Activated T-cell treated with anti-CD3 and anti-CD28 coated beads, Interleukin-2, amount 50 U/mL, for 1 hour (primary cell): ENCODE measurements around the gene PSRC1.

ENCODE experiments used
- DNase-seq: peaks from one replicate; pipeline ENCODE4 v3.0.0-alpha.2; 2020

The PSRC1 gene

DNA sequence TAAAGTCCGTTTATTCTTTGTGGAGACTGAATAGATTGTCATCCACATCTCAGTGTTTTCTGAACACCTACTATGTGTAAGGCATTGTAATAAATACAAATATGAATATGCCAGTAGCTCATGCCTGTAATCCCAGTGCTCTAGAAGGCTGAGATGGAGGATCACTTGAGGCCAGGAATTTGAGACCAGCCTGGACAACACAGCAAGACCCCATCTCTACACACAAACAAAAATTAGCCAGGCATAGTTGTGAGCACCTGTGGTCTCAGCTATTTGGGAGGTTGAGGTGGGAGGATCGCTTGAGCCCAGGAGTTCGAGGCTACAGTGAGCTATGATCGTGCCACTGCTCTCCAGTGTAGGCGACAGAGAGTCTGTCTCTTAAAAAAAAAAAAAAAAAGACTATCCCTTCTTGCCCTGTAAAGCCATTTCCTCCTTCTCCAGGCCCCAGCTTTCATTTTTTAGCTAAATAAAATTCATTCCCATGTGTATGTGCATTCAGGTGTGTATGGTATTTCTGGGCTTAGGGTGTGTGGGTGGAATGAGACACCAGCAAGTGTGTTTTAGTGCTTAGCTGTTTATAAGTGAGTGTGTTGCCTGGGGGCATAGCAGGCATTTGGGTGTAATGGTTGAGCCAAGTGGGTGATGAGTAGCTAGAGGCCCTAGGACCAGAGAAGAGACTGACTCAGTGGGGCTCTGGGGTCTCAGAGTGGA, 25.8 kb downstream of the PSRC1 start:
- no peak for DNase-seq

DNA sequence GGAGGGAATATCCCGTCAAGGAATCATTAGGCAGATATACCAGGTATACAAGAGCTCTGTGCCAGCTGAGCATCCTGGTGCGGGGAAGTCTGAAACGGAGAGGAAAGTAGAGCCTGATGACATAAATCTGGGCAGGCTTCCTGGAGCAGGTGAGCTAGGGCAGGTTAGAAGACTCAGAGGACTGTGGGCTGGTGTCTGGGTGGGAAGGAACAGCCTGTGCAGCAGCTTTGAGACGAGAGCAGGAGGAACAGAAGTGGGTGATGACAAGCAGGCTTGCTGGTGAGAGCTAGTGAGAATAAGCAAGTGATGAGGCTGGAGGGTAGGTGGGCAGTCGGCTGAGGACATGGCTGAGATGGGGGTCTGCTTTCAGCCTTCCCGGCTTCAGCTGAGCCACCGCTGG, 26.9 kb downstream of the PSRC1 start:
- no peak for DNase-seq

DNA sequence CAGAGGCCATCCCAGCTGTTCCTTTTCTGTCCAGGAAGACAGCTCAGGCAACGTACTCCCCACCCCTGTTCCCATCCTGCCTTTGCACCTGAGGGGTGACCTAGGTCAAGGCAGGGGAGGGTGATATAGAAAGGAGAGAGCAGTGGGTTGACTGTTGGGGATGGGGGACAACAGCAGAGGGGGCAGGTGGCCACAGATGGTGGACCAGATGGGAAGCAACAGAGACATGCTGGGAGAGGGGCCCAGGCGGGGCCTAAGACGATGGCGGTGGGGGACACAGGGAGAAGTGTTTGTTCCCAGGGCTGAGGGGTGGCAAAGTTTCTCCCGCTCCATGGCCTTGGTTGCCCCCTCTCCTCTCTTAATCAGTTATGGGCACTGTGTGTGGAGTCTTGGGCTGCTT, 27.3 kb downstream of the PSRC1 start:
- no peak for DNase-seq

DNA sequence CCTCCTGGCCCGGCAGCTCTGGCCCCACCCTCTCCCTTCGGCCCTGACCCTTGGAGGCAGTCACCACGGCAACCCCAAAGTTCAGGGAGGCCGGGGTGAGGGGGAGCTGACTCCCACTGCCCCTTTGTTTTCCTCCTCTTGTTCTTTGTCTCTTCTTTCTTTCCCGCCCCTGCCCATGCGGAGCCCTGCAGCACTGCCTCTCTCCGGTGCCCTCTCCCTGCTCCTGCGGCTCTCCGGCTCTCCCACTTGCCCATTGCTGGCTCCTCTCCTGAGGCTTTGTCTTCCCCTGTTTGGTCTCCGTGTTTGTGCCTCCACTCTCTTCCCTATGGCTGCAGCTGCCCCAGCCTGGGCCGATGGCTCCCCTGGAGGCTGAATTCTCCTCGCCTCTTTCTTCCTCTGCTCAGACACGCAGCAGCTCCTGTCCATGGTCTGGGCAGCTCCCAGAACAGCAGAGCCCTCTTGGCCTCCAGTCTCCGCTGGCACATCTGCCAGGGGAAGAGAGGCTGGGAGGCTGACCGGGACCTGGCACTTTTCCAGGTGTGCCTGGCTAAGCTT, 27.8 kb downstream of the PSRC1 start:
- no peak for DNase-seq

DNA sequence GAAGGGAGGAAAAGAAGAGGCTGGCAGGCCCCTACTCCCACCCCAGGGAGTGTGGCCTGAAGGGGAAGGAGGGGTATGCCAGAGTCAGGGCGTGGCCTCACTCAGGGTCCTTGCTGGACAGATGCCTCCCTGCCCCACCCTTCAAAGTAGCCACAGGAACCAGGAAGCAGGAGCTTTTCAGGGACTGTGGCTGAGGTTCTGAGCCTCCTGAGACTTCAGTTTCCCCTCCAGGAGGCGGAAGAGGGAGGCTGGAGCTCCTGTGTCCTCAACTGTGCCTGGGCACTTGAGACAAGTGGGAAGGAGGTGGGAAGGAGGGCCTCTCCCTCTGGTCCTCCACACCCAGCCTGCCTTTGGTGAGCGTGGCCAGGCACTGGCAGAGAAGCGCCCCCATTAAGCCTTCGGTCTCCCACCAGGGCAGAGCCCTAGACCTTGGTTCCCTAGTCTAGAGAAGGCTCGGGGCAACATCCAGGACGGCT, 28.3 kb downstream of the PSRC1 start:
- DNase-seq, result no peak

DNA sequence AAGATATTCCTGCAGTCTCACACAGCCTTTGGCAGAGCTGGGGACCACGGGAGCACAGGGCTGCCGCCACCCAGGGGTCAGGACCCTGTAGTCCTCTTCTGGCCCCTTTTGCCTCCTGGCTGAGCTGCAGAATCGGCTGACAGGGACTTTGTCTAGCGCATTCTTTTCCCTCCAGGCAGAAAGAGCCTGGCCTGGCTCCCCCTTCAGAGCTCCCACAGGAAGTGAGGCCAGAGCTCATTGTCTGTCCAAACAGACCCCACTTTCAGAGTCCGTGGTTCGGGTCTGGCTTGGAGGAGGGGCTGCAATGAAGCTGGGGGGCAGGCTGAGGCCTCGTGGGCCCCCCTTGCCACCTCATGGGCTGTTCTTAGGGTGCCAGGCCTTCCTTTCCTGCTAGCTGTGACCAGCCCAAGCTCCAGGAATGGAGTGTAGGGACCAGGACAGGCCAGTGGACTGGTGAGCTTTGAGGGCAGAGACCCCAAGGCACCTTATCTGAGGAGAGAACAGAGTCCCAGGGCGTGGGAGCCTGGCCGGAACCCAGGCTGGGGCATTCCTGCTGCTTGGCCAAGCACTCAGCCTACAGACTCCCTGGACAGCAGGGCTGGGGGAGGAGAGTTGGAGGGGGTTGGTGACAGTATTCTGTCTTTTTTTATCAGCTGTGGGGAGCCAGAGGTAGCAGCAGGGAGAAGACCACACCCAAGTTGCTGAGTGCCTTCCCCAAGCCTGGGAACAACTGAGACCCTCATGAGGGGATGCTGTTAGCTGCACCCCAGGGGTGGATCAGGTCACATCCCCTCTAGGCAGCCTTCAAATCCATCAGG, 28.9 kb downstream of the PSRC1 start:
- no peak for DNase-seq

DNA sequence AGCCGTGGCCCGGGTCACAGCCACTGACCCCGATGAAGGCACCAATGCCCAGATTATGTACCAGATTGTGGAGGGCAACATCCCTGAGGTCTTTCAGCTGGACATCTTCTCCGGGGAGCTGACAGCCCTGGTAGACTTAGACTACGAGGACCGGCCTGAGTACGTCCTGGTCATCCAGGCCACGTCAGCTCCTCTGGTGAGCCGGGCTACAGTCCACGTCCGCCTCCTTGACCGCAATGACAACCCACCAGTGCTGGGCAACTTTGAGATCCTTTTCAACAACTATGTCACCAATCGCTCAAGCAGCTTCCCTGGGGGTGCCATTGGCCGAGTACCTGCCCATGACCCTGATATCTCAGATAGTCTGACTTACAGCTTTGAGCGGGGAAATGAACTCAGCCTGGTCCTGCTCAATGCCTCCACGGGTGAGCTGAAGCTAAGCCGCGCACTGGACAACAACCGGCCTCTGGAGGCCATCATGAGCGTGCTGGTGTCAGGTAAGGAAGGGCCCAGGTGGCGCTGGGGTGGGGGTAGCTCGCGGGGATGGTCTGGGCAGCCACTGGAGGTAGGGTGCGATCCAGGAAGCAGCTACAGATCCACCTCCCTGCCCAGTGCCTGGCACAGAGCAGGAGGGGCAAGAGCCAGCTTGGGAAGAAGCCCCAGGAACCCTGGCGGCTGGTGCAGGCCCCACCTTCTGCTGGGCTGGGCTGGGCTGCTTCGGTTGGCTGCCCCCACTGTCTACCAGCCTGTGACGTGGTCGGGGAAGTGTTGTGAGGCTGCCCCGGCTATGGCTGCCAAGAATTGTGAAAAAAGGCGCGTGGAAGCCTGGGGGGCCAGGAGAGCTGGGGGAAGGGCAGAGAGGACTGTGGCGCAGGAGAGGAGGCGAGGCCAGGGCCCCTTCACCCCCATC, 29.8 kb downstream of the PSRC1 start:
- no peak for DNase-seq

DNA sequence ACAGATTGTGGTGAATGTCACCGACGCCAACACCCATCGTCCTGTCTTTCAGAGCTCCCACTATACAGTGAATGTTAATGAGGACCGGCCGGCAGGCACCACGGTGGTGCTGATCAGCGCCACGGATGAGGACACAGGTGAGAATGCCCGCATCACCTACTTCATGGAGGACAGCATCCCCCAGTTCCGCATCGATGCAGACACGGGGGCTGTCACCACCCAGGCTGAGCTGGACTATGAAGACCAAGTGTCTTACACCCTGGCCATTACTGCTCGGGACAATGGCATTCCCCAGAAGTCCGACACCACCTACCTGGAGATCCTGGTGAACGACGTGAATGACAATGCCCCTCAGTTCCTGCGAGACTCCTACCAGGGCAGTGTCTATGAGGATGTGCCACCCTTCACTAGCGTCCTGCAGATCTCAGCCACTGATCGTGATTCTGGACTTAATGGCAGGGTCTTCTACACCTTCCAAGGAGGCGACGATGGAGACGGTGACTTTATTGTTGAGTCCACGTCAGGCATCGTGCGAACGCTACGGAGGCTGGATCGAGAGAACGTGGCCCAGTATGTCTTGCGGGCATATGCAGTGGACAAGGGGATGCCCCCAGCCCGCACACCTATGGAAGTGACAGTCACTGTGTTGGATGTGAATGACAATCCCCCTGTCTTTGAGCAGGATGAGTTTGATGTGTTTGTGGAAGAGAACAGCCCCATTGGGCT, 30.6 kb downstream of the PSRC1 start:
- DNase-seq, result no peak

DNA sequence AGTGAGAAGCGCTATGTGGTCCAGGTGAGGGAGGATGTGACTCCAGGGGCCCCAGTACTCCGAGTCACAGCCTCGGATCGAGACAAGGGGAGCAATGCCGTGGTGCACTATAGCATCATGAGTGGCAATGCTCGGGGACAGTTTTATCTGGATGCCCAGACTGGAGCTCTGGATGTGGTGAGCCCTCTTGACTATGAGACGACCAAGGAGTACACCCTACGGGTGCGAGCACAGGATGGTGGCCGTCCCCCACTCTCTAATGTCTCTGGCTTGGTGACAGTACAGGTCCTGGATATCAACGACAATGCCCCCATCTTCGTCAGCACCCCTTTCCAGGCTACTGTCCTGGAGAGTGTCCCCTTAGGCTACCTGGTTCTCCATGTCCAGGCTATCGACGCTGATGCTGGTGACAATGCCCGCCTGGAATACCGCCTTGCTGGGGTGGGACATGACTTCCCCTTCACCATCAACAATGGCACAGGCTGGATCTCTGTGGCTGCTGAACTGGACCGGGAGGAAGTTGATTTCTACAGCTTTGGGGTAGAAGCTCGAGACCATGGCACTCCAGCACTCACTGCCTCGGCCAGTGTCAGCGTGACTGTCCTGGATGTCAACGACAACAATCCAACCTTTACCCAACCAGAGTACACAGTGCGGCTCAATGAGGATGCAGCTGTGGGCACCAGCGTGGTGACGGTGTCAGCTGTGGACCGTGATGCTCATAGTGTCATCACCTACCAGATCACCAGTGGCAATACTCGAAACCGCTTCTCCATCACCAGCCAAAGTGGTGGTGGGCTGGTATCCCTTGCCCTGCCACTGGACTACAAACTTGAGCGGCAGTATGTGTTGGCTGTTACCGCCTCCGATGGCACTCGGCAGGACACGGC, 31.4 kb downstream of the PSRC1 start:
- no peak for DNase-seq

DNA sequence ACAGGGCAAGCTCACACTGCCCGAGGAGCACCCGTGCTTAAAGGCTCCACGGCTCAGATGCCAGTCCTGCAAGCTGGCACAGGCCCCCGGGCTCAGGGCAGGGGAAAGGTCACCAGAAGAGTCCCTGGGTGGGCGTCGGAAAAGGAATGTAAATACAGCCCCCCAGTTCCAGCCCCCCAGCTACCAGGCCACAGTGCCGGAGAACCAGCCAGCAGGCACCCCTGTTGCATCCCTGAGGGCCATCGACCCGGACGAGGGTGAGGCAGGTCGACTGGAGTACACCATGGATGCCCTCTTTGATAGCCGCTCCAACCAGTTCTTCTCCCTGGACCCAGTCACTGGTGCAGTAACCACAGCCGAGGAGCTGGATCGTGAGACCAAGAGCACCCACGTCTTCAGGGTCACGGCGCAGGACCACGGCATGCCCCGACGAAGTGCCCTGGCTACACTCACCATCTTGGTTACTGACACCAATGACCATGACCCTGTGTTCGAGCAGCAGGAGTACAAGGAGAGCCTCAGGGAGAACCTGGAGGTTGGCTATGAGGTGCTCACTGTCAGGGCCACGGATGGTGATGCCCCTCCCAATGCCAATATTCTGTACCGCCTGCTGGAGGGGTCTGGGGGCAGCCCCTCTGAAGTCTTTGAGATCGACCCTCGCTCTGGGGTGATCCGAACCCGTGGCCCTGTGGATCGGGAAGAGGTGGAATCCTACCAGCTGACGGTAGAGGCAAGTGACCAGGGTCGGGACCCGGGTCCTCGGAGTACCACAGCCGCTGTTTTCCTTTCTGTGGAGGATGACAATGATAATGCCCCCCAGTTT, 32.3 kb downstream of the PSRC1 start:
- DNase-seq, result no peak

DNA sequence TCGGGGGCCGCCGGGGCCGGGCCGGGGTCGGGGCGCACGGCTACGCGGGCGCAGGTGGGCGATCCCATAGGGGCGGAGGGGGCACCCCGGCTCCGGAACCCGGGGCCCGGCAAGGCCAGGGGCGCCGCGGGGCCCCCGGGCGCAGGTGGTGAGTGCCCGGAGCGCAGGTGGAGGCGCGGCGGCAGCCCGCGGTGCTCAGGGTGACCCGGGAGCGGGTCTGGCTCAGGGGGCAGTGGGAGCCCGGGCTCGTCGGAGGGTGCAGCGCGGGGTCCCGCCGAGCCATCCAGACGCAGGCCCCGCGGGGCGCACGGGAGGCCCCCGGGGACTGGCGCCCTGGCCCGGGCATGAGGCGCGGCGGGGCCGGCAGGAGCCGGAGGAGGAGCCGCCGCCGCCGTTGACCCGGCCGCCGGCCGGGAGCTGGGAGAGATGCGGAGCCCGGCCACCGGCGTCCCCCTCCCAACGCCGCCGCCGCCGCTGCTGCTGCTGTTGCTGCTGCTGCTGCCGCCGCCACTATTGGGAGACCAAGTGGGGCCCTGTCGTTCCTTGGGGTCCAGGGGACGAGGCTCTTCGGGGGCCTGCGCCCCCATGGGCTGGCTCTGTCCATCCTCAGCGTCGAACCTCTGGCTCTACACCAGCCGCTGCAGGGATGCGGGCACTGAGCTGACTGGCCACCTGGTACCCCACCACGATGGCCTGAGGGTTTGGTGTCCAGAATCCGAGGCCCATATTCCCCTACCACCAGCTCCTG, 33.1 kb downstream of the PSRC1 start:
- no peak for DNase-seq

DNA sequence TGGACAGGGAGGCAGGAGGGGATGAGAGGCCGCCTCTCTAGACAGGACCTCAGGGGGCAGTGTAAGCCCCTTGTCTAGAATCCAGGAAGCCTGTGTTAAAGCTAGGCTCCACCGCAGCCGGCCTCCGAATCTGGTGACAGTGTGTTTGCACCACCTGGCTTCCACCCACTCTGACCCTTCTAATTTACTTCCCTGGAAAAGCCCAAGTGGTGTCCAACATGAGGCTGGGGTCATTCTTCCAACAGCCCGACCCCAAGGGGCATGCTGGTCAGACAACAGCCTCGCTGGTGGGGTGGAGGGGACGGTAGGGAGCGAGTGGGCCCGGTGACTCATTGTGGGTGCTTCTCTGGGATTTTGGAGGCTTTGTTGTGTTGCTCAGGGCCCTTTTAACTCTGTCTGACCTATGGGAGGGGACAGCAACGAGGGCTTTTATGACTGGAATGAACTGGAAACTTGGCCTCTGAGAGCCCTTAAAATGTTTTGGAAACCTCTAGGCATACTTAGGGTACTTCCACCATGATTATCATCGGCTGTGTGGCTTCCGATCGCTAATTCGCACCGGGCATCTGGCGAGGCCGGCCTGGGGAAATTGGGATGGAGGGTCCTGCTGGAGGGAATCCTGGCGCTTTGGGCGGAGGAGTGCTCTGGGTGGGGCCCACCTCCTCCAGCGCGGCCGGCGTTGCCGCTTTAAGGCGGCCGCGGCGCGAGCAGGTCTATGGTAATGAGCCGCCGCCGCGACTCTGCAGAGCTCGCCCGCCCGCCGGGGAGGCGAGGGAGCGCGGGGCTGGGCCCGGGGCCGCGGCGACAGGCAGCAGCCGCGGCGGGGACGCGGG, 33.9 kb downstream of the PSRC1 start, which contains the start of gene CELSR2:
CELSR2 (plus strand) TSS at position 743 of the 833 bp plus-strand sequence. CDS start 541 bp downstream, outside the sequence.
- peak; percentile 69 for DNase-seq

DNA sequence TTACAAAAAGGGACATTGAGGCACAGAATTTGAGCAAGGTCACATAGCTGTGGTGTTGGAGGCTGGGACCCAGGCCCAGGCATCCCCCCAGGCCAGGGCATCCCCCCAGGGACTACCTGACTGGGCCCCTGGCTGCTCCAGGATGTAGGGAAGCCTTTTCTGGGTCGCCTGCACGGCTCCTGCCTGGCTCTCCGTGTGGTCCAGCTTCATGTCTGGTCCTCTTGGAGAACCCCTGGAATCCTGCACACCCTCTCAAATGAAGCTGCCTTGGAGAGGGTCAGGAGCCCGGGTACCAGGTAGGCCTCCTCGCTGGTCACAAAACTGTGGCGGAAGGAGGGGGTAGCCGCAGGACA, 34.5 kb downstream of the PSRC1 start:
- no peak for DNase-seq

DNA sequence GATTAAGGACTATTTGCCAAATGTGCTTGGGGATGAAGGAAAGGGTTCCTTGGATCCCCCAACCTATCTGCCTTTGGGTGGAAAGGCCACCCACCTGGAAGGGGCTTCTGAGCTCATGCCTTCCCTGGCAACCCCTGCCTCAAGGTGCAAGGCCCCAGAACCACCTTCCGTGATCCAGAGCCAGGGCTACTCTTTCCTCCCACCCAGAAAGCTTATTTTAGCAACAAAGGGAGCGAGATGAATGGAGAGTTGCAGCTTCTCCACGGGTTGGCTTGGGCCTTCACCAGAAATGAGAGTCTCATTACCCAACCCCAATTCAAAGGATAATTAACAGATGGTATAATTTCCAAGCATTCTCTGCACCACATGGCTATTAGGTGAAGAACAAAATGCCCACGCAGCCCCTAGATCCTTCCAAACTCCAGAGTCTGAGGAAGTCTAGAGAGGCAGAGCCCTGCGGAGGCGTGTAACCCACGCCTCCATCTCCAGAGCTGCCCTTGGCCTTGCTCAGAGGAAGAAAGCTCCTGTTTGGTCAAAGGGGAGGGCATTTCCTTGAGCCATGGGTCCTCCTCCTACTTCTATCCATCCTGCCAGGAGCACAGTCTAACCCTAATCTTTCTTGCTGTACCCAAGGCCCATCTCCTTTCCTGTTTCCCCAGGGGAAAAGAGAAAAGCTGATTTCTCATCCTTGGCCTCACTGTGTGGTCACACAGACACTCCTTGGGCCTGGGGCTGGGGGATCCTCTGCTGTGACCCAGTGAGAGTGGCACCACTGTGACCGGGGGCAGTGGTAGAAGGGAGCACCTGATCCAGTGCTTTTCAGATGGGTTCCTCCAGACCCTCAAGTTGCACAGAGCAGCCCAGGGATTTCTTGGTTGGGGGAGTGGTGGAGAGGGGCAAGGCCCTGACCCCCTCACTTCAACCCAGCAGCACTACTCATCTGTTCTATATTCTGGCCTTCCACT, 35.3 kb downstream of the PSRC1 start:
- DNase-seq, result no peak

DNA sequence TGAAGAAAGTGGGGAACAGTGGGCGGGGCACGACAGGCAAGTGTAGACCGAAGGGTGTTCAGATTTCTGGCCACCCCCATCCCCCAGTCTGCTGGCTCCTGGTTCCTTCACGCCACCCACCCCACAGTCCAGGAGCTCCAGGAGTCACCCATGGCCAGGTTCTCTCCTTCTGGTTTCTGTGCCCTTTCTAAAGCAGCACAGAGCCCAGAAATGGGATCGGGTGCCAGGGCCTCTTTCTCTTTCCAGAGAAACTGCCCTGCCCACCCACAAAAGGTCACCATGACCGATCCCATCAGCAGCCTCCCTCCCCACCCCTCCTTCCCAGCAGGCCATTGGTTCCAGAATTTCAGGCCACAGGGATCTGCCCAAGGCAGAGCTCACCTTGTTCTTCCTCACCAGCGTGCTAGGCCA, 36.8 kb downstream of the PSRC1 start:
- no peak for DNase-seq

DNA sequence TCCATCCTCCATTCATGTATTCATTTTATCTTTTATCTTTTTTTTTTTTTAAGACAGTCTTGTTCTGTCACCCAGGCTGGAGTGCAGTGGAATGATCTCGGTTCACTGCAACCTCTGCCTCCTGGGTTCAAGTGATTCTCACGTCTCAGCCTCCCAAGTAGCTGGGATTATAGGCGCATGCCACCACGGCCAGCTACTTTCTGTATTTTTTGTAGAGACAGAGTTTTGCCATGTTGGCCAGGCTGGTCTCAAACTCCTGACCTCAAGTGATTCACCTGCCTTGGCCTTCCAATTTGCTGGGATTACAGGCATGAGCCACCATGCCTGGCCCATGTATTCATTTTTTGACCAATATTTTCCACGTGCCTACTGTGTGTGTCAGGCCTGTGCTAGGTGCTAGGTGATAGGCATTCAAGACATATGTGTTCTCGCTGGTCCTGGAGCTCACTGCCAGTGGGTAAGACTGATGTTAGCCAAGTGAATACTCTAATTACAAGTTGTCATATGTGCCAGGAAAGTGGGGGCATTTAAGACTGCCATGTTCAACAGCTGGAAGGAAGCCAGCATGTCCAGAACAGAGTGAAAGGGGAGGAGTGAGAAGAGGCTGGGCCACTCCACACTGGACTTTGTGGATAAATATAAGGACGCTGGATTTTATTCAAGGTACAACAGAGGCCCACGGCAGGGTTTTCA, 38.9 kb downstream of the PSRC1 start:
- DNase-seq, result no peak

DNA sequence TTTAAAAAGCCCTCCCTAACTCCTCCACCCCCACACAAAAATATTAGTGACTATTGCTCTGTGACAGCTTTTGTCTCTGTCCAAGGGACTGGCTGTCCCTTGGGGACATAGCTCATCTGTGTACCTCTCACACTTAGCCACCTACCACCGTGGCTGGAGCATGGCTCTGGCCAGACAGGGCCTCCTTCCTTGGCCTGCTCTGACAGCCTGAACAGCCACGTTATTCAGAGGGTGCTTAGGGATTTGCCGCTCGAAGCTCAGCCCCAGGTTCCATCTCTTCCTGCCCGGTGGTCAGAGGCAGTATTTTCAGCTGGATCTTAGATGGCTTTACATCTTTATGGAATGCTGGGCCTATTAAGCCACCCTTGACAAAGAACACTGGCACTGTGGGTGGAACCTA, 39.7 kb downstream of the PSRC1 start:
- no peak for DNase-seq
